NB4 (cell line): ENCODE data around the gene FOXRED2.

Experiments used
- POLR2A ChIP-seq: IDR thresholded peaks from 2 replicates; pipeline ENCODE4 v1.6.1; 2011; ENCODE audit warnings: mild to moderate bottlenecking; ENCODE audit not compliant: insufficient read length; ENCODE audit errors: extremely low read depth
- TF ChIP-seq, protein P1 (sequence below): IDR thresholded peaks from one replicate; pipeline ENCODE4 v1.5.1; 2012; ENCODE audit warnings: low read depth, low read length

- TF ChIP-seq, protein P1, sequence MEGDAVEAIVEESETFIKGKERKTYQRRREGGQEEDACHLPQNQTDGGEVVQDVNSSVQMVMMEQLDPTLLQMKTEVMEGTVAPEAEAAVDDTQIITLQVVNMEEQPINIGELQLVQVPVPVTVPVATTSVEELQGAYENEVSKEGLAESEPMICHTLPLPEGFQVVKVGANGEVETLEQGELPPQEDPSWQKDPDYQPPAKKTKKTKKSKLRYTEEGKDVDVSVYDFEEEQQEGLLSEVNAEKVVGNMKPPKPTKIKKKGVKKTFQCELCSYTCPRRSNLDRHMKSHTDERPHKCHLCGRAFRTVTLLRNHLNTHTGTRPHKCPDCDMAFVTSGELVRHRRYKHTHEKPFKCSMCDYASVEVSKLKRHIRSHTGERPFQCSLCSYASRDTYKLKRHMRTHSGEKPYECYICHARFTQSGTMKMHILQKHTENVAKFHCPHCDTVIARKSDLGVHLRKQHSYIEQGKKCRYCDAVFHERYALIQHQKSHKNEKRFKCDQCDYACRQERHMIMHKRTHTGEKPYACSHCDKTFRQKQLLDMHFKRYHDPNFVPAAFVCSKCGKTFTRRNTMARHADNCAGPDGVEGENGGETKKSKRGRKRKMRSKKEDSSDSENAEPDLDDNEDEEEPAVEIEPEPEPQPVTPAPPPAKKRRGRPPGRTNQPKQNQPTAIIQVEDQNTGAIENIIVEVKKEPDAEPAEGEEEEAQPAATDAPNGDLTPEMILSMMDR, result no peak
- TF ChIP-seq POLR2A, result no peak
These were observed 34.2 kb downstream of the FOXRED2 start for GRCh38 chr22:36472689-36473088.
